ENCODE measurements around the gene MYO1B.

Gene MYO1B

GRCh38 chr2:191202881-191203397 lies 42.3 kb upstream of the MYO1B start:
- no peak for DNase-seq (ENCODE audit: low read depth)
- TF ChIP-seq CTCF (IDR thresholded peaks at IDR 0.05; ENCODE audit: control insufficient read depth, extremely low read depth, insufficient read depth), result no peak
- H3K4me3 ChIP-seq (ENCODE audit: low read depth, low read length), result no peak overlapping the region

- no peak for TF ChIP-seq CTCF (IDR thresholded peaks at IDR 0.05; ENCODE audit: control insufficient read depth, extremely low read depth, insufficient read depth)
- H3K4me3 ChIP-seq (ENCODE audit: low read depth, low read length), result no peak overlapping the region
- DNase-seq (ENCODE audit: low read depth), result no peak
Measured at GRCh38 chr2:191204433-191204832, 40.8 kb upstream of the MYO1B start.

- TF ChIP-seq CTCF (IDR thresholded peaks at IDR 0.05; ENCODE audit: control insufficient read depth, extremely low read depth, insufficient read depth), result no peak
- no peak overlapping the region for H3K4me3 ChIP-seq (ENCODE audit: low read depth, low read length)
- DNase-seq (ENCODE audit: low read depth), result no peak
Measured at GRCh38 chr2:191206613-191207471, 38.4 kb upstream of the MYO1B start.

GRCh38 chr2:191209340-191209739 lies 35.9 kb upstream of the MYO1B start:
- no peak for DNase-seq (ENCODE audit: low read depth)
- no peak for TF ChIP-seq CTCF (IDR thresholded peaks at IDR 0.05; ENCODE audit: control insufficient read depth, extremely low read depth, insufficient read depth)
- H3K4me3 ChIP-seq (ENCODE audit: low read depth, low read length), result no peak overlapping the region

- TF ChIP-seq CTCF (IDR thresholded peaks at IDR 0.05; ENCODE audit: control insufficient read depth, extremely low read depth, insufficient read depth), result no peak
- no peak overlapping the region for H3K4me3 ChIP-seq (ENCODE audit: low read depth, low read length)
- no peak for DNase-seq (ENCODE audit: low read depth)
Measured at GRCh38 chr2:191212119-191212518, 33.1 kb upstream of the MYO1B start.

- no peak overlapping the region for H3K4me3 ChIP-seq (ENCODE audit: low read depth, low read length)
- no peak for TF ChIP-seq CTCF (IDR thresholded peaks at IDR 0.05; ENCODE audit: control insufficient read depth, extremely low read depth, insufficient read depth)
- no peak for DNase-seq (ENCODE audit: low read depth)
Measured at GRCh38 chr2:191213333-191213732, 31.9 kb upstream of the MYO1B start.
